ENCODE data around the gene LDLRAD3. TPM values are rescaled to one million over a fixed set of nuclear protein-coding genes. Genes with fewer than 3 reads are reported as not detected.

The LDLRAD3 gene
- total RNA-seq, 2 experiments from 2014 or later, result not detected

DNA sequence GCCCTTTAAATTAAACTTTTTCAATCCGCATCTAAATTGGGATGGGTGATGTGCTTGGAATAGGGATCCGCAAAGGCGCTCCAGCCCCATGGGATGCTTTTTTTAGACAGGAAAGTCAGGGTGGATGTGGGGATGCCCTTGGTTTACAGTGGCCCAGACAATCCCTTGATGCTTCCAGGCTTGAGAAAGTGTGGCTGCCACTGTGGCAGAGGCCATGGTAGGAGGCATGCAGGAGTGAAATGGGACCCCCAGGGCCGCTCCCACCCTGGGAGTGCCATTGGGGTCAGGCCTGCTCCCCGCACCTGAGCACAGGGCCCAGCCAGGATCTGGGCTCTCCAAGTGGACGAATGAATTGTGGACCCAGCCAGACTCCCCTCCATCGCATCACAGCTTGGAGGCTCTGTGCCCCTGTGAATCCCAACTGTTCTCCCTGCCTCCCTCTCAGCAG, 269.6 kb downstream of the LDLRAD3 start:
- Histone ChIP-seq H3K27ac (ENCODE audit: low read depth, low read length, poor library complexity, severe bottlenecking) (no peak overlapping the region), H3K4me3 (ENCODE audit: low read depth, low read length, poor library complexity, severe bottlenecking) (no peak overlapping the region), H3K36me3 (ENCODE audit: insufficient read depth, low read length) (no peaks in the 10 kb centered on the region), H3K9me2 (ENCODE audit: insufficient read depth, low read length) (no peaks in the 10 kb centered on the region), H3K4me2 (ENCODE audit: low read length) (no peak overlapping the region), H3K4me1 (ENCODE audit: insufficient read depth, low read length, poor library complexity, severe bottlenecking) (no peaks in the 10 kb centered on the region), H4K20me1 (ENCODE audit: insufficient read depth, low read length) (no peaks in the 10 kb centered on the region), H3K9me3 (ENCODE audit: low read length) (no peaks in the 10 kb centered on the region), H3K79me2 (ENCODE audit: insufficient read depth, low read depth, low read length) (no peaks in the 10 kb centered on the region), H2AFZ (ENCODE audit: low read length) (no peak overlapping the region)
- no peak for DNase-seq (ENCODE audit: low spot score)
- TF ChIP-seq EZH2phosphoT487 (IDR thresholded peaks at IDR 0.05; ENCODE audit: borderline replicate concordance, low read depth, low read length), result no peak
- TF ChIP-seq, protein P1, sequence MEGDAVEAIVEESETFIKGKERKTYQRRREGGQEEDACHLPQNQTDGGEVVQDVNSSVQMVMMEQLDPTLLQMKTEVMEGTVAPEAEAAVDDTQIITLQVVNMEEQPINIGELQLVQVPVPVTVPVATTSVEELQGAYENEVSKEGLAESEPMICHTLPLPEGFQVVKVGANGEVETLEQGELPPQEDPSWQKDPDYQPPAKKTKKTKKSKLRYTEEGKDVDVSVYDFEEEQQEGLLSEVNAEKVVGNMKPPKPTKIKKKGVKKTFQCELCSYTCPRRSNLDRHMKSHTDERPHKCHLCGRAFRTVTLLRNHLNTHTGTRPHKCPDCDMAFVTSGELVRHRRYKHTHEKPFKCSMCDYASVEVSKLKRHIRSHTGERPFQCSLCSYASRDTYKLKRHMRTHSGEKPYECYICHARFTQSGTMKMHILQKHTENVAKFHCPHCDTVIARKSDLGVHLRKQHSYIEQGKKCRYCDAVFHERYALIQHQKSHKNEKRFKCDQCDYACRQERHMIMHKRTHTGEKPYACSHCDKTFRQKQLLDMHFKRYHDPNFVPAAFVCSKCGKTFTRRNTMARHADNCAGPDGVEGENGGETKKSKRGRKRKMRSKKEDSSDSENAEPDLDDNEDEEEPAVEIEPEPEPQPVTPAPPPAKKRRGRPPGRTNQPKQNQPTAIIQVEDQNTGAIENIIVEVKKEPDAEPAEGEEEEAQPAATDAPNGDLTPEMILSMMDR (conservative IDR thresholded peaks at IDR 0.05; ENCODE audit: low read length), result no peak
- POLR2A ChIA-PET, result no interaction called here
- CTCF ChIA-PET (ENCODE audit: unreplicated experiment), result no interaction called here
- BruUV-seq (replicated peaks), result no TSS peak
- intact Hi-C loops (cut with micrococcal nuclease; ENCODE audit: unreplicated experiment), result no loop called here

DNA sequence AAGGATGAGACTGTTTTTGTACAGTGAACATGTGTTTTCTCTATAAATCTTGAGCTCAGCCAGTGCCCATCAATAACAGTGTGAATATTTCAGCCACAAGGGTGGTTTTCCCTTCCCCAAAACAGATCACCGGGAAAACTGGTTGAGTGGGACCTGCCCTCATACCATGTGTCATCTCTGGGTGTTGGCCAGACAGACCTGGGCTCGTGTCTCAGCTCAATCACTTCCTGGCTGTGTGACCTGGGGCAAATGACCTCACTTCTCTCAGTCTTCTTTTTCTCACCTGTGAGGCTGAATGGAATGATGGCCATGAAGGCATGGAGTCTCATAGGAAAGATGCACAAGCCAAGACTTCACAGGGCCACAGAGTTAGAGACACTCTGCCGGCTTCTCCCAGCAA, 270.6 kb downstream of the LDLRAD3 start:
- no peak for TF ChIP-seq EZH2phosphoT487 (IDR thresholded peaks at IDR 0.05; ENCODE audit: borderline replicate concordance, low read depth, low read length)
- TF ChIP-seq, protein P1 (conservative IDR thresholded peaks at IDR 0.05; ENCODE audit: low read length), result no peak
- intact Hi-C loops (cut with micrococcal nuclease; ENCODE audit: unreplicated experiment), result no loop called here
- Histone ChIP-seq H3K9me2 (ENCODE audit: insufficient read depth, low read length) (no peaks in the 10 kb centered on the region), H3K27ac (ENCODE audit: low read depth, low read length, poor library complexity, severe bottlenecking) (no peak overlapping the region), H3K79me2 (ENCODE audit: insufficient read depth, low read depth, low read length) (no peaks in the 10 kb centered on the region), H2AFZ (ENCODE audit: low read length) (no peak overlapping the region), H3K9me3 (ENCODE audit: low read length) (peaks cover 2% of the 10 kb centered on the region; the same call in 1 of the 2 replicates), H3K4me3 (ENCODE audit: low read depth, low read length, poor library complexity, severe bottlenecking) (no peak overlapping the region), H3K4me2 (ENCODE audit: low read length) (no peak overlapping the region), H3K36me3 (ENCODE audit: insufficient read depth, low read length) (no peaks in the 10 kb centered on the region), H3K4me1 (ENCODE audit: insufficient read depth, low read length, poor library complexity, severe bottlenecking) (no peaks in the 10 kb centered on the region), H4K20me1 (ENCODE audit: insufficient read depth, low read length) (no peaks in the 10 kb centered on the region)
- no peak for DNase-seq (ENCODE audit: low spot score)
- no TSS peak for BruUV-seq (replicated peaks)
- ChIA-PET POLR2A (interaction anchor here (0.6 kb wide), 1 partner anchor 330 kb away, joined by 4 read pairs; no protein-coding TSS in a partner anchor), CTCF (ENCODE audit: unreplicated experiment) (no interaction called here)

DNA sequence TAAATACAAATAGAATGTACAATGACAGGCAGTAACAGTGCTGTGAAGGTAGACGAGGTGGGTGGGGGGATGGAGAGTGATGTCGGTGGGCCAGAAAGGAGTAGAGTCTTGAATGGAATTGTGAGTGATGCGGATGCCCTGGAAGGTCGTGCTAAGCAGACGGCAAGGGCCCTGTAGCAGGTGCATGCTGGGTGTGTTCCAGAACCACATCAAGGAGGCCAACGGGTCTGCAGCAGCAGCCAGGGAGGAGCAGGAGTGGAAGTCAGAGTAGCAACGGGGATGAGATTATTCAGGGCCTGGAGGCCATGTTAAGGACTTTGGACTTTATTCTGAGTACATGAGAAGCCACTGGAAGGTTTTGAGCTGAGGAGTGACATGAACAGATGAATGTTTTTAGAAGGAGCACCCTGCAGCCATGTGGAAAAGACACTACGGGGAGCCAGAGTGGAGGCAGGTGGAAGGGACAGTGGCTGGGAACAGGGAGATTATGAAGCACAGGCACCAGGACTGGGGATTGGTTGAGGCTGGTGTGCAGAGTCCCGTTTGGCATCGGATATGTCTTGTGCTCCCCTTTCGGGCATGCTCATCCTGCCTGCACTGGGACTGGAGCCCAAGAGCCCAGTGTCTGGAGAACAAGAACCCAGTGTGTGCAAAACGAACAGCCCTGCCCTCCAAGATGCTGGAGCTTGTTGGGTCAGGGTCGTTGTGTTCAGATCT, 271.3 kb downstream of the LDLRAD3 start:
- H3K9me3 ChIP-seq (ENCODE audit: low read length), result peaks cover 9% of the 10 kb centered on the region; the same call in 1 of the 2 replicates
- no peaks in the 10 kb centered on the region for H3K4me1 ChIP-seq (ENCODE audit: insufficient read depth, low read length, poor library complexity, severe bottlenecking)
- no peak for DNase-seq (ENCODE audit: low spot score)
- ChIA-PET POLR2A (no interaction called here), CTCF (ENCODE audit: unreplicated experiment) (no interaction called here)
- no peak overlapping the region for H3K4me2 ChIP-seq (ENCODE audit: low read length)
- no TSS peak for BruUV-seq (replicated peaks)
- H4K20me1 ChIP-seq (ENCODE audit: insufficient read depth, low read length), result no peaks in the 10 kb centered on the region
- no peak overlapping the region for H3K27ac ChIP-seq (ENCODE audit: low read depth, low read length, poor library complexity, severe bottlenecking)
- H3K4me3 ChIP-seq (ENCODE audit: low read depth, low read length, poor library complexity, severe bottlenecking), result no peak overlapping the region
- no peaks in the 10 kb centered on the region for H3K9me2 ChIP-seq (ENCODE audit: insufficient read depth, low read length)
- TF ChIP-seq EZH2phosphoT487 (IDR thresholded peaks at IDR 0.05; ENCODE audit: borderline replicate concordance, low read depth, low read length), result no peak
- TF ChIP-seq, protein P1 (conservative IDR thresholded peaks at IDR 0.05; ENCODE audit: low read length), result no peak
- no peaks in the 10 kb centered on the region for H3K36me3 ChIP-seq (ENCODE audit: insufficient read depth, low read length)
- no peak overlapping the region for H2AFZ ChIP-seq (ENCODE audit: low read length)
- H3K79me2 ChIP-seq (ENCODE audit: insufficient read depth, low read depth, low read length), result no peaks in the 10 kb centered on the region
- intact Hi-C loops (cut with micrococcal nuclease; ENCODE audit: unreplicated experiment), result loop anchor here (5.0 kb wide), 1 partner anchor 48 kb away; no protein-coding TSS in a partner anchor
